Thyroid gland (tissue), 4 donors: ENCODE measurements around the gene ZNF541. TPM values are rescaled to one million over a fixed set of nuclear protein-coding genes. Genes with fewer than 3 reads are reported as not detected.

Source experiments
- DNase-seq, 2 donors: peaks; one replicate each; pipeline ENCODE4 v3.0.0-alpha.2; 2019
- H3K27ac ChIP-seq, 3 donors: fragments of 200-600 bp; sonication (generic); 1 replicate in 2 of 3; 2 replicates in 1 of 3; pipeline ENCODE4 v1.5.1; 2016 to 2019; ENCODE audit warnings: mild to moderate bottlenecking in 1 of 3, moderate library complexity in 1 of 3
- H3K27me3 ChIP-seq: fragments of 200-600 bp; sonication (generic); one replicate; pipeline ENCODE4 v1.5.1; 2019
- H3K36me3 ChIP-seq, 2 donors: fragments of 200-600 bp; sonication (generic); one replicate each; pipeline ENCODE4 v1.5.1; 2016 to 2019
- H3K4me1 ChIP-seq, 2 donors: fragments of 200-600 bp; sonication (generic); one replicate each; pipeline ENCODE4 v1.5.1; 2017 to 2019
- H3K4me3 ChIP-seq, 3 donors: fragments of 200-600 bp; sonication (generic); replicated peaks in 1 of 3; 1 replicate in 2 of 3; 2 replicates in 1 of 3; pipeline ENCODE4 v1.5.1; 2016; ENCODE audit warnings: mild to moderate bottlenecking in 1 of 3
- H3K9me3 ChIP-seq: fragments of 200-600 bp; sonication (generic); one replicate; pipeline ENCODE4 v1.5.1; 2017
- CTCF ChIP-seq, 6 experiments: fragments of 200-600 bp in 3 of 6; fragments of 450-650 bp in 3 of 6; sonication (generic) in 3 of 6; IDR thresholded peaks; one replicate each; pipeline ENCODE4 v1.5.1; 2016 to 2019; ENCODE audit warnings: antibody characterized with exemption in 6 of 6, mild to moderate bottlenecking in 2 of 6, inconsistent platforms in 1 of 6, moderate library complexity in 1 of 6
- POLR2A ChIP-seq, 2 donors: fragments of 450-650 bp; IDR thresholded peaks; one replicate each; pipeline ENCODE4 v1.6.1; 2017; ENCODE audit warnings: antibody characterized with exemption in 2 of 2, mild to moderate bottlenecking in 2 of 2, moderate library complexity in 1 of 2
- WGBS, 2 donors: methylation state at CpG; one replicate each; pipeline ENCODE4 v1.1.5; 2017; 5-methylcytosine and 5-hydroxymethylcytosine counted together
- intact Hi-C: fragments of 100-400 bp; cut with DNase I; formaldehyde crosslinking; loops from one replicate; pipeline ENCODE4 v1.15.1; 2023
- total RNA-seq, 4 donors: library from RNA; depleted of rRNA; stranded (reverse); fragments of >200 nt; gene quantifications; one replicate each; pipeline ENCODE4 v1.2.3, GENCODE V29; 2016

The ZNF541 gene
- total RNA-seq, 4 donors from 2014 or later, result 0.40 to 1.1 (median 0.56) TPM; not detected in 1

- H3K36me3 ChIP-seq, result no peaks in the 10 kb centered on the region
- no peak overlapping the region for H3K4me3 ChIP-seq
- DNase-seq, result no peak
- no peaks in the 10 kb centered on the region for H3K27me3 ChIP-seq
- H3K9me3 ChIP-seq, result no peaks in the 10 kb centered on the region
- intact Hi-C loops, result no loop called here
- TF ChIP-seq CTCF (IDR thresholded peaks at IDR 0.05) (no peak), POLR2A (IDR thresholded peaks at IDR 0.05) (no peak)
- peaks cover 0 to 18% of the 10 kb centered on the region in 2 donors for H3K4me1 ChIP-seq
- 62 to 67% methylated on average over 6 of the region's 6 CpGs for WGBS, 2 donors
- H3K27ac ChIP-seq, result peak overlapping the region in 1 of 3 donors; percentile 31
Observed at GRCh38 chr19:47582320-47582909, 9.5 kb upstream of the ZNF541 start.

GRCh38 chr19:47581605-47582319 is 8.8 kb upstream of the ZNF541 start:
- intact Hi-C loops, result no loop called here
- peak; percentile 96 to 97 for DNase-seq
- Histone ChIP-seq H3K9me3 (no peaks in the 10 kb centered on the region), H3K36me3 (no peaks in the 10 kb centered on the region), H3K4me3 (no peak overlapping the region), H3K27me3 (no peaks in the 10 kb centered on the region), H3K27ac (peak overlapping the region in 2 of 3 donors; percentile 31 to 54), H3K4me1 (peaks cover 0 to 21% of the 10 kb centered on the region in 2 donors)
- TF ChIP-seq POLR2A (IDR thresholded peaks at IDR 0.05) (no peak), CTCF (IDR thresholded peaks at IDR 0.05) (no peak)
- WGBS, 2 donors, result 33% methylated on average over 6 of the region's 6 CpGs

- intact Hi-C loops, result no loop called here
- H3K9me3 ChIP-seq, result no peaks in the 10 kb centered on the region
- H3K4me1 ChIP-seq, result peaks cover 0 to 21% of the 10 kb centered on the region in 2 donors
- TF ChIP-seq POLR2A (IDR thresholded peaks at IDR 0.05) (no peak), CTCF (IDR thresholded peaks at IDR 0.05) (no peak)
- whole genome bisulfite sequencing, 2 donors, result 90 to 93% methylated on average over 3 of the region's 3 CpGs
- no peaks in the 10 kb centered on the region for H3K36me3 ChIP-seq
- no peak overlapping the region for H3K4me3 ChIP-seq
- H3K27me3 ChIP-seq, result no peaks in the 10 kb centered on the region
- H3K27ac ChIP-seq, result no peak overlapping the region
- DNase-seq, result no peak
Observed at GRCh38 chr19:47580397-47580796, 7.4 kb upstream of the ZNF541 start.

- Histone ChIP-seq H3K4me1 (peaks cover 0 to 15% of the 10 kb centered on the region in 2 donors), H3K36me3 (no peaks in the 10 kb centered on the region), H3K27ac (no peak overlapping the region), H3K9me3 (no peaks in the 10 kb centered on the region), H3K4me3 (no peak overlapping the region), H3K27me3 (no peaks in the 10 kb centered on the region)
- intact Hi-C loops, result no loop called here
- 68 to 79% methylated on average over 22 of the region's 22 CpGs for WGBS, 2 donors
- no peak for DNase-seq
- TF ChIP-seq POLR2A (IDR thresholded peaks at IDR 0.05) (no peak), CTCF (IDR thresholded peaks at IDR 0.05) (no peak)
Observed at GRCh38 chr19:47572635-47573034, 313 bp downstream of the ZNF541 start.

GRCh38 chr19:47569331-47569730 is 3.6 kb downstream of the ZNF541 start:
- no peak overlapping the region for H3K4me3 ChIP-seq
- peaks cover 0 to 14% of the 10 kb centered on the region in 2 donors for H3K4me1 ChIP-seq
- H3K36me3 ChIP-seq, result no peaks in the 10 kb centered on the region
- 83 to 87% methylated on average over 9 of the region's 9 CpGs for WGBS, 2 donors
- no peak for DNase-seq
- H3K27ac ChIP-seq, result no peak overlapping the region
- H3K9me3 ChIP-seq, result no peaks in the 10 kb centered on the region
- TF ChIP-seq POLR2A (IDR thresholded peaks at IDR 0.05) (no peak), CTCF (IDR thresholded peaks at IDR 0.05) (no peak)
- intact Hi-C loops, result no loop called here
- H3K27me3 ChIP-seq, result no peaks in the 10 kb centered on the region
